ENCODE data around the gene CHMP4B. TPM values are rescaled to one million over a fixed set of nuclear protein-coding genes. Genes with fewer than 3 reads are reported as not detected.
A peak's percentile ranks its signal among the peaks of the same experiment; 100 is the strongest.

Gene CHMP4B
- total and polyA plus RNA-seq, 4 donors: 2.7 to 37.2 (median 17.2) TPM

- no peak for DNase-seq (ENCODE audit: low spot score)
Measured at GRCh38 chr20:33858666-33859065, 47.5 kb downstream of the CHMP4B start.

DNA sequence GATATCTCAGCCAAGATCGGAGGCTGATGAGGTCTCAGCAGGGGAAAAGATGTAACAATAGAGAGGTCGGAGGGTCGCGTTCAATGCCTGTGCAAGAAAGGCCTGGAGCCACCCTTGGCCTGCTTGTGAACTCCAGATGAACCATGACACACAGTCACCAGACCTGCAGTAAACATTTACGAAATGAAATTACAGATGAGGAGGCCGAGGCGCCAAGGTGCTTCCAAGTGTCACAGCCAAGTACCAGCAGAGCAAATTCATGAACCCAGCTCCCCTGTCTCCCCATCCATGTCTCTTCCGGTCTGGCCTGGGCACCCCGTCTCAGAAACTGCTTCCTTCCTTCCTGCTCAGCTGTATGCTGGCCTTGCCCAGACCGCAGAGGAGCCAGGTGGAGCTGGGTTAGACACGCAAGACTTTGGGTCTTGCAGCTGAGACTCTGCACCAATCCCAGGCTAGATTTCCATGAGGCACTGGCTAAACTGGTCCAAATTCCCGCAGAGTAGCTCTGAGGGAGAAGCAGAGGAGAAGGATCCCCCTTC, 48.1 kb downstream of the CHMP4B start:
- Histone ChIP-seq H3K4me1 (ENCODE audit: control insufficient read depth in 4 of 4, insufficient read depth in 4 of 4, low read length in 3 of 4) (peaks cover 0 to 2% (median 0%) of the 10 kb centered on the region in 4 donors), H3K4me3 (ENCODE audit: low read depth in 1 of 3, low read length in 3 of 3) (no peak overlapping the region), H3K9me3 (ENCODE audit: control insufficient read depth in 4 of 4, low read length in 3 of 4) (no peaks in the 10 kb centered on the region), H3K27ac (ENCODE audit: low read depth in 1 of 2, low read length in 2 of 2) (no peak overlapping the region), H3K36me3 (ENCODE audit: control insufficient read depth in 4 of 4, insufficient read depth in 3 of 4, low read depth in 1 of 4, low read length in 3 of 4) (peaks cover 0 to 14% (median 4%) of the 10 kb centered on the region in 4 donors), H3K9ac (ENCODE audit: low read depth in 1 of 2, low read length in 2 of 2) (no peak overlapping the region), H3K27me3 (ENCODE audit: control insufficient read depth in 4 of 4, insufficient read depth in 4 of 4, low read length in 3 of 4) (no peaks in the 10 kb centered on the region)
- WGBS: 71% methylated on average over 12 of the region's 12 CpGs
- TF ChIP-seq NR2F2 (IDR thresholded peaks at IDR 0.05): peak; percentile 28
- TF ChIP-seq RAD21 (IDR thresholded peaks at IDR 0.05): no peak
- DNase-seq (ENCODE audit: low spot score): no peak

More at GRCh38 chr20:33858666-33859065, 47.5 kb downstream of the CHMP4B start:
- Histone ChIP-seq H3K4me3 (ENCODE audit: low read depth in 1 of 3, low read length in 3 of 3) (no peak overlapping the region), H3K27me3 (ENCODE audit: control insufficient read depth in 4 of 4, insufficient read depth in 4 of 4, low read length in 3 of 4) (no peaks in the 10 kb centered on the region), H3K36me3 (ENCODE audit: control insufficient read depth in 4 of 4, insufficient read depth in 3 of 4, low read depth in 1 of 4, low read length in 3 of 4) (peaks cover 0 to 19% (median 8%) of the 10 kb centered on the region in 4 donors), H3K27ac (ENCODE audit: low read depth in 1 of 2, low read length in 2 of 2) (no peak overlapping the region), H3K9me3 (ENCODE audit: control insufficient read depth in 4 of 4, low read length in 3 of 4) (no peaks in the 10 kb centered on the region), H3K9ac (ENCODE audit: low read depth in 1 of 2, low read length in 2 of 2) (no peak overlapping the region), H3K4me1 (ENCODE audit: control insufficient read depth in 4 of 4, insufficient read depth in 4 of 4, low read length in 3 of 4) (peaks cover 0 to 2% (median 0%) of the 10 kb centered on the region in 4 donors)
- no peak for TF ChIP-seq FOXA2 (IDR thresholded peaks at IDR 0.05)
- no peak for TF ChIP-seq RXRA (IDR thresholded peaks at IDR 0.05)
- TF ChIP-seq JUND (IDR thresholded peaks at IDR 0.05): no peak
- no peak for TF ChIP-seq FOXA1 (IDR thresholded peaks at IDR 0.05)
- TF ChIP-seq HNF4A (conservative IDR thresholded peaks at IDR 0.05): no peak
- TF ChIP-seq YY1 (IDR thresholded peaks at IDR 0.05): no peak
- TF ChIP-seq, protein P1, sequence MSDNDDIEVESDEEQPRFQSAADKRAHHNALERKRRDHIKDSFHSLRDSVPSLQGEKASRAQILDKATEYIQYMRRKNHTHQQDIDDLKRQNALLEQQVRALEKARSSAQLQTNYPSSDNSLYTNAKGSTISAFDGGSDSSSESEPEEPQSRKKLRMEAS (IDR thresholded peaks at IDR 0.05): no peak
- no peak for TF ChIP-seq HNF4G (IDR thresholded peaks at IDR 0.05)
- TF ChIP-seq CTCF (IDR thresholded peaks at IDR 0.05; ENCODE audit: low read depth, low read length, missing input control): no peak
- no peak for TF ChIP-seq ZBTB33 (IDR thresholded peaks at IDR 0.05)
- no peak for TF ChIP-seq ATF3 (IDR thresholded peaks at IDR 0.05)
- WGBS: 94% methylated on average over 4 of the region's 4 CpGs

DNA sequence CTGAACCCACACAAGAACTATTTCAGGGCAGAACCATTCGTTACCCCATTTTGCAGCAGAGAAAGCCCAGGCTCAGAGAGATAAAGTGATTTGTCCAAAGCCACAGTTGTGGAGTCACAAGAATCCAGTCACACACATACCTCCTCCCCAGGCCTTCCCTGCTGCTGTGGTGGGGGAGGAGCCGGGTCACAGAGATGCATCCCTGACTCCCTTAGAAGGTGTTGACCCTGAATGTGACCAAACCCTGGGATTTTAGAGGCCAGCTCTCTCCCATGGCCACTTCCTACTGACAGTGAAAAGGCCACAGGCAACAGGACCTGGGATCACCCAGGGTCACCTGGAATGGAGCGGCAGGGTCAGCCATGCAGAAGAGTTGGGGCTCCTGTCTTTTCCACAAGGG, 48.6 kb downstream of the CHMP4B start:
- Histone ChIP-seq H3K36me3 (ENCODE audit: control insufficient read depth in 4 of 4, insufficient read depth in 3 of 4, low read depth in 1 of 4, low read length in 3 of 4) (peaks cover 0 to 8% (median 3%) of the 10 kb centered on the region in 4 donors), H3K27me3 (ENCODE audit: control insufficient read depth in 4 of 4, insufficient read depth in 4 of 4, low read length in 3 of 4) (no peaks in the 10 kb centered on the region), H3K27ac (ENCODE audit: low read depth in 1 of 2, low read length in 2 of 2) (no peak overlapping the region), H3K9ac (ENCODE audit: low read depth in 1 of 2, low read length in 2 of 2) (no peak overlapping the region), H3K4me3 (ENCODE audit: low read depth in 1 of 3, low read length in 3 of 3) (no peak overlapping the region), H3K9me3 (ENCODE audit: control insufficient read depth in 4 of 4, low read length in 3 of 4) (no peaks in the 10 kb centered on the region), H3K4me1 (ENCODE audit: control insufficient read depth in 4 of 4, insufficient read depth in 4 of 4, low read length in 3 of 4) (peaks cover 0 to 2% (median 0%) of the 10 kb centered on the region in 4 donors)
- 90% methylated on average over 3 of the region's 3 CpGs for WGBS
- DNase-seq (ENCODE audit: low spot score): no peak
- TF ChIP-seq TAF1 (conservative IDR thresholded peaks at IDR 0.05) (no peak), RAD21 (IDR thresholded peaks at IDR 0.05) (no peak), RXRA (IDR thresholded peaks at IDR 0.05) (no peak), ATF3 (IDR thresholded peaks at IDR 0.05) (no peak), FOXA2 (IDR thresholded peaks at IDR 0.05) (no peak), CTCF (IDR thresholded peaks at IDR 0.05; ENCODE audit: low read depth, low read length, missing input control) (no peak), YY1 (IDR thresholded peaks at IDR 0.05) (no peak), JUND (IDR thresholded peaks at IDR 0.05) (no peak), HNF4A (conservative IDR thresholded peaks at IDR 0.05) (no peak), NR2F2 (IDR thresholded peaks at IDR 0.05) (no peak)
- TF ChIP-seq, protein P1 (IDR thresholded peaks at IDR 0.05): no peak
- TF ChIP-seq, protein P2, sequence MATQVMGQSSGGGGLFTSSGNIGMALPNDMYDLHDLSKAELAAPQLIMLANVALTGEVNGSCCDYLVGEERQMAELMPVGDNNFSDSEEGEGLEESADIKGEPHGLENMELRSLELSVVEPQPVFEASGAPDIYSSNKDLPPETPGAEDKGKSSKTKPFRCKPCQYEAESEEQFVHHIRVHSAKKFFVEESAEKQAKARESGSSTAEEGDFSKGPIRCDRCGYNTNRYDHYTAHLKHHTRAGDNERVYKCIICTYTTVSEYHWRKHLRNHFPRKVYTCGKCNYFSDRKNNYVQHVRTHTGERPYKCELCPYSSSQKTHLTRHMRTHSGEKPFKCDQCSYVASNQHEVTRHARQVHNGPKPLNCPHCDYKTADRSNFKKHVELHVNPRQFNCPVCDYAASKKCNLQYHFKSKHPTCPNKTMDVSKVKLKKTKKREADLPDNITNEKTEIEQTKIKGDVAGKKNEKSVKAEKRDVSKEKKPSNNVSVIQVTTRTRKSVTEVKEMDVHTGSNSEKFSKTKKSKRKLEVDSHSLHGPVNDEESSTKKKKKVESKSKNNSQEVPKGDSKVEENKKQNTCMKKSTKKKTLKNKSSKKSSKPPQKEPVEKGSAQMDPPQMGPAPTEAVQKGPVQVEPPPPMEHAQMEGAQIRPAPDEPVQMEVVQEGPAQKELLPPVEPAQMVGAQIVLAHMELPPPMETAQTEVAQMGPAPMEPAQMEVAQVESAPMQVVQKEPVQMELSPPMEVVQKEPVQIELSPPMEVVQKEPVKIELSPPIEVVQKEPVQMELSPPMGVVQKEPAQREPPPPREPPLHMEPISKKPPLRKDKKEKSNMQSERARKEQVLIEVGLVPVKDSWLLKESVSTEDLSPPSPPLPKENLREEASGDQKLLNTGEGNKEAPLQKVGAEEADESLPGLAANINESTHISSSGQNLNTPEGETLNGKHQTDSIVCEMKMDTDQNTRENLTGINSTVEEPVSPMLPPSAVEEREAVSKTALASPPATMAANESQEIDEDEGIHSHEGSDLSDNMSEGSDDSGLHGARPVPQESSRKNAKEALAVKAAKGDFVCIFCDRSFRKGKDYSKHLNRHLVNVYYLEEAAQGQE (IDR thresholded peaks at IDR 0.05): no peak

Data from liver (tissue), 9 donors.